ENCODE results near the gene CRTAC1. TPM values are rescaled to one million over a fixed set of nuclear protein-coding genes. Genes with fewer than 3 reads are reported as not detected.

CRTAC1 gene
- total RNA-seq, 1 experiment from 2014 or later = not detected

DNA sequence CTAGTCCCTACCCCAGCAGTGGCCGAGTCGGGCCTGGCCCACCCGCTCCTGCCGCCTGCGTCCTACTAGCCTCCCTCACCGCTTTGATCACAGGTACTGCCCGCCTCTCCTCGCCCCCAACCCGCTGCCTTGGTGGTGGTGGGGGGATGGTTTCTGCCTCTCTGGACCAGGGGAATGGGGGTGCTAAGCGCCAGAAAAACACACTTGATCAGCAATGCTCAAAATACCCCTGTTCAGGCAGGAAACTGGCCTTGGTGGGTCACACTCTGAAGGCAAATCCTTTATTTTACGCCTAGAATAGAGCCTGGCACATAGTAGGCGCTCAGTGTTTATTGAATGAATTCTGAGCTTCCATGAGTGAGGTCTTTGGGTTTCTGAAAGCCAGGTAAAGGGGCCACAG, 1.0 kb upstream of the CRTAC1 start:
- DNase-seq (ENCODE audit: extremely low read depth, low read depth) = no peak

DNA sequence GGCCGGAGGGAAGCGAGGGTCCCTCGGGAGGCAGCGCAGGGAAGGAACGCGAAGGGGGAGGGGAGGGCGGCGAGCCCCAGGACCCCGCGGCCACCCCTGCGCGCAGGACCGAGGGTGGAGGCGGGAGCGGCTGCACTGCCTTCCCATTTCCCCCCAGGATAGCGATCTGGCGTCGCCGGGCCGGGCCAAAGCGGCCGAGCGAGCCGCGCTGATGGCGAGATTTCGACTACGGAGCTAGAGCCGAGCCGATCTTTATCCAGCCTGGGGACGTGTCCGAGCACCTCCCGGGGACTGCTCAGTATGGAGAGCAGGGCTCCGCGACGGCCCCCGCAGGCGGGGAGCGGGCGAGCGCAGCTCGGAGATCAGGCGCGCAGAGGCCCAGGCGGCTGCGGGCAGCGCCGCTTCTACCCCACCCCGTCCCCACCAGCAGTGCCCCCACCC, 590 bp upstream of the CRTAC1 start:
- DNase-seq (ENCODE audit: extremely low read depth, low read depth) = no peak

DNA sequence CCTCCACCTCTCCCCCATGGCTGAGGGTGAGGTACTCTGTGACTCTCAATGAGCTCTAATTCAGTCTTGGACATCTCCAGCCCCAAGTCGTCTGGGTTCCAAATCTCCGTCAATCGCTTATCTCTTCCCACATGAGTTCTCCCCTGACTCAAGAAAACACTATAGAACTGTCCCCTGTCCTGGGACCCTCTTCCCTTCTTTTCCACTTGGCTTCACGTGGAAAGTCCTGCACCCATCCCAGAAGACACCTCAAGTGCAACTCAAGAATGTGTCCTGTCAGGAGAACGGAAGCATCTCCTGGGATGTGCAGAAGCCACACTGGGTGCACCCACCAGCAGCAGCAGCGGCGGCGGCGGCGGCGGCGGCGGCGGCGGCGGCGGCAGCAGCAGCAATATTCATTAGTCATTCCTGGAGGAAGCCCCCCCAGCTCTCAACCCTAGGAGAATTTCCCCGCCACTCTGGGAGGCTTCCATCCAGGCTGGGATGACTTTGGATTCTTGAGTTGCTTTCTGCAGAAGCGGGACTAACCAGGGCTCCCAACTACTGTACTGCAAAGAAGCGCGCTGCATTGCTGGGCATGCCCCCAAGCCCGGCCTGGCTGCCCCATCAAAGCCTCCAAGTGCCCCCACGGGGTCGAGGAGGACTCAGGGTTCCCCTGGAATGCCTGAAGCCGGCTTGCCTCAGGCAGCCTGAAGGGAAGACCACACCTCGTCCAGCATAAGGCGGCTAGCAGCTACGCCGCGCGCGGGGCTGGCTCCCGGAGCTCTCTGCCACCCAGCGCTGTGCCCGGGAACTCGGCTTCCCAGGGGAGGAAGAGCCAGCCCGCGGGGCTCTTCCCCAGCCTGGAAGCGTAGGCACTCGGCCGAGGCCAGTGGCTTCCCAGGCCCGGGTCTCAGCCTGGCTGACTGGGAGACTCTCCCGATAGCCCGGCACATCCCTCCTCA, 1.0 kb downstream of the CRTAC1 start:
- DNase-seq (ENCODE audit: extremely low read depth, low read depth) = no peak

DNA sequence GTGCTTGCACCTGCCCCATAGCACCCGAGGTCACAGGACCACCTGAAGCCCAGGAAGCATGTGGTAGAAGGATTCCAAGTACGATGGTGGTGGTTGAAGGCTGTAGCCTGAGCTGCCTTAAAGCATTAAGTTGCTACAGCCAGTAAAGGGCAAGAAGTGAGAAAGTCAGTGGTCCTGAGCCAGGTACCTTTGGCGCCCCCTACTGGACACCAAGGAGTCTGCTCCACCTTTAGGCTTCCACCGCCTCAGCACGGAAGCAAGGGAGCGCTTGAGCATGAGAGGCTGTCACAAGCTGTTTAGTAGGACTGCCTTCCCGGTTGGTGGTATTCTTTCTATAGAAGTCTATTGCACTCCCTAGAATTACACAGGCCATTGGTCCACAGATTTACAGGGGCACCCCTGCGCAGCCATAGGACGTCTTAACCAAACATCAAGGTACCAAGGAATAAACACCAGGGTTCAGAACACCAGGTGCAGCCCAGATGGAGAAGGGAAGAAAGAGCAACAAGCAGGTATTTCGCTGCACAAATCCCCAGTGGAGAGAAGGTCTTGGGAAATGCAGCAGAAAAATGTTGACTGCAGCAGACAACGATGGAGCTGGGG, 2.2 kb downstream of the CRTAC1 start:
- DNase-seq (ENCODE audit: extremely low read depth, low read depth) = peak; percentile 43

DNA sequence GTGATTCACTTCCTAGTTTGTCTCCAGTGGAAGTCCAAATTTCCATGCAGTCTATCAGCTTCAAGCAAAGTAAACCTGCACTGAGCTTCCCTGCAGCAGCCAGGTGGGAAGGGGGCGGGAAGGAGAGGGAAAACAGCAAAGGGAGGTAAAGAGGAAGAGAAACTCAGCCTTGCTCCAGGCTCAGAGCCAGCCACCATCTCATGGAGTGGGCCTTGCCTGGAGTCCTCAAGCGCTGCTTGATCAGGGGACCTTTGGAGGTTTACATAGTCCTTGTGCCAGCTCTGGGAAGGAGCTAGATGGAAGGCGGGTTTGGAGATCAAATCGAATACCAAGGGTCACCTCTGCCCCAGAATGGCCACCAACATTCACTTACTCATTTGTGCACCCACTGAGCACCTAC, 7.4 kb downstream of the CRTAC1 start:
- DNase-seq (ENCODE audit: extremely low read depth, low read depth) = no peak

DNA sequence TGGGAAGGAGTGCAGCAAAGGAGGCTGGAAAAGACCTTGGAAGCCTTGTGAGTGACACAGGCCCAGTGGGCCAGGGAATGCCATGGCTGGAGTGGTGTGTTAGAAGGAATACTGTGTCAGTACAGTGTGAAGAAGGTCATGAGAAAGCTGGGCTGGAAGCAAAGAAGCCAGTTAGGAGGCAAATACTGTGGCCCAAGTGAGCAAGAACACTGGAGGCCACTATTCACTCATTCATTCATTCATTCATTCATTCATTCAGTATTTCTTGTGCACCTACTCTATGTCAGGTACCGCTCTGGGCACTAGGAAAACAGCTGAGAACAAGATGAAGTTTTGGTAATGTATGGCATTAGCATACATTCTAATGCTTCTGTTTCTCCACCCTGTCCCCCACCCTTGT, 9.6 kb downstream of the CRTAC1 start:
- no peak for DNase-seq (ENCODE audit: extremely low read depth, low read depth)

DNA sequence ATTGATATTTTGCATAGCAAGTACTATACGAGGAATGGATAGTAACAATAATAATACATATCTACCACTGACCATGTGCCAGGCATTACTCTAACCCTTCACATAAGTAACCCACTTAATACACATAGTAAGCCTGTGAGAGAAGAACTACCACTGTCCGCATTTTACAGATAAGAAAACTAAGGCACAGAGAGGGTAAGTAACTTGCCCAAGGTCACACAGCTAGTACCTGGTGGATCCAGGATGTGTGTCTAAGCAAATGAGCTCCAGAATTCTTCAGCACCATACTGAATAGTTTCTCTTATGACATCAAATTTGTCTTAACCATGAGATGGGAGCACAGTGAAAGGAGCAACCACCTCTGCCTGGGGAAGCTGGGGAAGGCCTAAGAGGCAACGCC, 10.2 kb downstream of the CRTAC1 start:
- DNase-seq (ENCODE audit: extremely low read depth, low read depth) = no peak

DNA sequence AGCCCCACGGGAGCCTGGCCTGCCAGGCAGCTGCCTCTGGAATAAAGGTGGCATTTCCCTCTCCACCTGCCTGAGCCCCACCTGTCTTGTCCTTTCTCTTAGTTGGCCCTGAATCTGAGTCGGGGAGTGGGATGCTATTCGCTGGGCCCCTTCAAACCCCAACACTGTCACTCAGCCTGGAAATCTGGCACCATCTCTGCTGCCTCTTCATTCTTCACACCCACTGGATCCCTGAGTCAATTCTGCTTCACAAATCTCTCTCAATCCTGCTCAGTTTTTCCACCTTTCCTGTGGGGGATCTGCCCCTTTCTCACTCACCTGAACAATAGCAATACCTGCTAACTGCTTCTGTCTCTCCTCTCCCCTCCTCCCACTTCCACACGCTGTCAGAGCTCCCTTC, 10.6 kb downstream of the CRTAC1 start:
- DNase-seq (ENCODE audit: extremely low read depth, low read depth) = no peak

DNA sequence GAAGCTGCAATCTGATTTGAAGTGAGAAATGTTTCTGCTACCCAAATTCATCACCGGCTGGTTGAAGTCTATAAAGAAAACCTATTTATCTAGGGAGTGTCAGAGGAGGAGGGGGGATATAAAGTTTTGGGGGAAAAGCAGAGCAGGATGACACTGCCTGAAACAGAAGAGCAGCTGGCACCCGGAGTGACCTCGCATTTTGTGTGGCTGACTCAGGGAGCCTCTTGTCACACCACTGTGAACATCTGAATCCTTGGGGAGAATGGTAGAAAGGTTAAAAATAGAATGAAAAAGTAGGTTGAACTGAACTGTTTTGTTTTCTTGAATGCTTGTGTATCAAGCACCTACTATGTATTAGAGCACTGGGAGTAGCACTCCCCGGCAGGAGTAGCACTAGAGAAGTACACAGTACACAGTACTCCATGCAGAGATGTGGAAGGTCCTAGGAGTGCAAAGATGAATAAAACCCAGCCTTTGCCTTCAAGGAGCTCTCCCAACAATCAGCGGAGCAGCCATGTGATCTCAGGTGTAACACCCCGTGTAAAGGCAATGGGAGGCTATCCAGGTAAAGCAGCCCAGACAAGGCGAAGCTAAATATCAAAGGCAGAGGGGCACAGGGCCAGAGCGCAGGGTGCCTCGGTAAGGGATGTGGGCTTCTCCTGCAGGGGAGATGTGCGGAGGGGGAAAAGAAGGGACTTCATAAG, 13.5 kb downstream of the CRTAC1 start:
- DNase-seq (ENCODE audit: extremely low read depth, low read depth) = no peak

DNA sequence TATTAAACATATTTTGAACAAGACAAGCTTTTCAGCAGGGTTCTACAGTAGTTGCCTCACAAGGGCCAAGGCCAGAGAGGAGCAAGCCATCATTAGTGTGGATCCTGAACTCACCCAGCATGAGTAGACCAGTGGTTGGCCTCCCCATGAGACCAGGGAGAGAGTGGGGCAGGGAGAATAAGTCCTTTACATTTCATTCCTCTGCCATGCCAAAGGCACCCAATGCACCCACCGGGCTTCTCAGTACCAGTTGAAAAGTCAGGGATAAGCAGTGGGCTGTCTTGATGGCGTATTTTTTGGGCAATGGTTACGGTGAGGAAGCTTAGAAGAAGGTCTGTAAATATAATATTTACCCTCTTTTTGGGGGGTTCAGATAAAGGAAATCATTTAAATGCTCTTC, 16.6 kb downstream of the CRTAC1 start:
- no peak for DNase-seq (ENCODE audit: extremely low read depth, low read depth)

DNA sequence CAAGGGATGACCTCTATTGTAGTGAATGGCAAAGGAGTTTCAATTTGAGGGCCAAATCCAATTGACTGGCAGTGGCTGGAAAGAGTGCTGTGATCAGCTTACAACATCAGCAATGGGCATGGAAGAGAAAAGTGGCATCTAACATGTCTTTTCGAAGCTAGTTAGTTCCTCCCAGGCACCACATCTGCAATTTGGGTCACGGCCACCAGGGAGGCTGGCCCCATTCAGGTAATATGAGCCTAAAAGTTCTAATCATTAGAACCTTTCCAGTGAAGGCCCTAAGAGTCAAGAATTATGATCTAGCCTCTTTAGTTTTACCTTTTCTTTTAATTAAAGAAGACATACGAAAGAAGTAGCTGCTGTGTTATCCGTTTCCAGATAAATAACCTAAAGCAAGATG, 17.3 kb downstream of the CRTAC1 start:
- no peak for DNase-seq (ENCODE audit: extremely low read depth, low read depth)

DNA sequence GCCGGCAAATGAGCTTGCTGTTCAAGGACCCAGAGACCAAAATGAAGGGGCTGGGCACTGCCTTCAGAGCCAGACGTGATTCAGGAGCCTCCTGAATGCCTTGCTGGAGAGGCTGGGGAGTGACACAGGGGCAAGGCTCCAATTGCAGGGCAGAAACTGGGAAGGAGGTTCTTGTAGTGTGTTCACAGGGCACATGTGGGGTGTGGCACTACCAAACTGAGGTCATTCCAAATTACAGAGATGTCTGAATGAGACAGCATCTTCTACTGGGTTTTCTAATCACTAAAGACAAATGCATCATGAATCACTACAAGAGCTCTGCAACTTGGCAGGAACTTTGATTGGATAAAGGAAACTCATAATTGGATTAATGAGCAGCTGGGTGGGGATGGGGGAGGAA, 17.8 kb downstream of the CRTAC1 start:
- no peak for DNase-seq (ENCODE audit: extremely low read depth, low read depth)

DNA sequence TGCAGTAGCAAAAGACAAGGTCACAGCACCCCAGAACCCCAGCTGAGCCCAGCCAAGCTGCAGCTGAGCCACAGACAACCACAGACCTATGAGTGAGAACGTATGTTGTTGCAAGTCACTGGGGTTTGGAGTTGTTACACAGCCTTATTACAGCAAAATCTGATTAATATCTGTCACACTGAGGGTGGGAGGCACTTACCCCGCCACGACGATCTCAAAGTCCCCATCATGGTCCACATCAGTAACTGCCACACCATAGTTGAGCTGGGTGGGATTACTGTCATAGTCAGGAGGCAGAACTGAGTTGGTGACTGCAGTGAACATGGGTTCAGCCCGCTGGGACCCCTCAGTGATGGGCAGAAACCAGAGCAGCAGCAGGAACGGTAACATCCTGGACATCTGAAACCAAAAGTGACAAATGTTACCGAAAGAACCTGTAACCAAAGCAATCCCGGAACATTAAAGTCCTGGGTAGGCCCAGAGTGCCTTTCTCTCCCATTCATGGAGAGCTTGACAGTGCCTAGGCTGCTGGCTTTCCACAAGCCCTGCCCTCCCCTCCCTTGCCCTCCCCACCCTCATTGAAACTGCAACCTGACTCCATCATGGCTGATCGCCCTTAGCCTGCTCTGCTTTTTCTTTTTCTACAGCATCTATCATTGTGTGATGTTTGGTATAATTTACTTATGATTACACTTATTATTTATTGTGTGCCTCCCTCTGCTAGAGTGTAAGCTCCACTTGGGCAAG, 19.3 kb downstream of the CRTAC1 start:
- DNase-seq (ENCODE audit: extremely low read depth, low read depth) = no peak

DNA sequence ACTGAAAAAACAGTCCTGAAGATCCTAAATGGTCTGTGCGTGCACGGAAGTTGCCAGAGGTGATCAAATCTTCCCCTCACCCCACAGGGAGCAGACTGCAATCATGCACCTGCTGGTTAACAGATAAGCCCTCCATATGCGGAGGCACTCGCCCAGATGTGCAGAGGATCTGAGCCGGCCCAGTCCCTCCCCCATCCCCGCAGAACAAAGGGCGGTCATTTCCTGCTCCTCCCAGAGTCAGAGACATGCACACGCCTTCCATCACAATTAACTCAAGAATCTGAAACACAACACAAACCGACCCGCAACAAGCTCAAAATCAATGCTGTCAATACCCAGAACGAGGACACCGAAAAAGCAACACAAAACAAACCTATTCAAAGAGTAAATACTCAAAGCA, 24.2 kb downstream of the CRTAC1 start:
- DNase-seq (ENCODE audit: extremely low read depth, low read depth) = no peak

DNA sequence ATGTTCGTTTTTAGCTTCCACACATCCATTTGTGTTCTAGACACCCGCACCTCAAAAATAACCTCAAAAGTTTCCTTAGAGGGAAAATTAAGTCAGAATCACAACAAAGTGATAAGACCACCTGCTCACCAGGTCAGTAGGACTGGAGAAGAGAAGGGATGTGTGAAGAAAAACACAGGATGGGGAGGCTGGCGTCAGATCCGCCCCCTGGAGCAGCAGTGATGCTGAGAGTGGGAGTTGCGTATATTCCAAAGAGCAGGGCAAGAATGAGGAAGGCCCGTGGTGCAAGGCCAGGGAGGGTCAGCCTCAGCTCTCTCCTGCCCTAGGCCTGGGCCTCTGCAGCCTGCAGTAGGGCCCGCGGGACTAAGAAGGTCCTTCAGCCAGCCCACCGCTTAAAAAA, 28.7 kb downstream of the CRTAC1 start:
- no peak for DNase-seq (ENCODE audit: extremely low read depth, low read depth)

DNA sequence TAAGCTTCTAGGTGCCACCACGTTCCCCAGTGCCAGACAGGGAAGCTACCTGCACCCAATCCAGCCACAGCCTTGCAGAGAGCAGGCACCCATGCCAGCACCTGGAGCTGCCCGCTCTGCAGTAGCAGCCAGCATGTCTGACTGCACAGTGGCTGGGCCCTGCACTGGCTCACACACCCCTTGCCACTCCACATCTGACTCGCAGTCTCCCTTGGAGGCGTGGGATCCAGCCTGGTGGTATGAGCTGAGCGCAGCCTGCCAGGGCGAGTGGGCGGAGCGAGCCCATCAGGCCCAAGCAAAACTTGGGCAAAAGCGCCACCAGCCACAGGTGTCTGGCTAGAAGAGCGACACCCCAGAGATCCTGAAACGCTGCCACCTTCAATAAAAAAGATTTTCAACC, 30.1 kb downstream of the CRTAC1 start:
- no peak for DNase-seq (ENCODE audit: extremely low read depth, low read depth)

DNA sequence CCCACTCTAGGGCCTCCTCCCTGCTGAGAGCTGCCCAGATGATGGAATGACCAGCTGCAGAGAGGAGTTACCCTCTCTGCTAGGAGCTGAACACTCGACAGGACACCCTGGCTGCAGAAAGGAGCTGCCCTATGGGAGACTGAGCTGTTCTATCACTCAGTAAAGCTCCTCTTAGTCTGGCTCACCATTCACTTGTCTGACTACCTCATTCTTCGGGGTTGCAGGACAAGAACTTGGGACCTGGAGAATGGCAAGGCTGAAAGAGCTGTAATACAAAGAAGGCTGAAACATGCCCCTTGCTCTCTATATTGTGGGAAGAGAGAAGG, 30.5 kb downstream of the CRTAC1 start:
- no peak for DNase-seq (ENCODE audit: extremely low read depth, low read depth)

DNA sequence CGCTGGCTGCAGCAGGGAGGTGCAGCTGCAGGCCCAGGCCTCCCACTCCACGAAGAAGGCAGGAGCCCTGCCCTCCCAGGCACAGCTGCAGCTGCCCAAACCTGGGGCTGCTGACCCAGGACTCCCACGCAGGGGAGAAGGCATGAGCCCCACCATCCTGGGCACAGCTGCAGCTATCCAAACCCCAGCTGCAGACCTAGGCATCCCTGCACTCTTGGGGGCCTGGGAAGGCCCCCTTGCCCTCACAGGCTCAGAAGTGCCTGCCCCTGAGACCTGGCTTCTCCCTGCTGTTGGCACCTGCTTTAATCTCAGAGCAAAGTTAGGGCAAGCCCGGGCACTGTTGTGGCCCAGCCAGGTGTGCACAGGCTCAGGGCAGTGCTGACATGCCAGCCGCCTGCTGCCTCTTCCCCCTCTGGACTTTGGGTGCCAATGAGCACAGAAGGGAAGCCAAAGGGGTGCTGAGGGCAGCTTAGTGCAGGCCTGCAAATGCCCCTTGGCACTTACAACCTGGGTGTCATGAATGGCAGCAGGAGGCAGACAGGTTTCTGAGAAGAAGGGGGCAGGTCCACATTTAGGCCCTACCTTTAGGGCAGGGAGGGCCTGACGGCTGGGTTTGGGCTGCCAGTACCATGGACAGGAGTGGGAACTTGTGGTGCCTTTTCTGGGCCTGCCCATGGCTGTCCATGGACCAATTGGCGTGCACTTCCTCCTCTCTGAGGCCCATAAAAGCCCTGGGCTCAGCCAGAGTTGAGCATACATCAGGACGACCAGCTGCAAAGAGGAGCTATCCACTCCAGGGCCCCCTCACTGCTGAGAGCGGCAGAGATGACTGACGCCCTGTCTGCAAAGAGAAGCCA, 31.1 kb downstream of the CRTAC1 start:
- DNase-seq (ENCODE audit: extremely low read depth, low read depth) = no peak

DNA sequence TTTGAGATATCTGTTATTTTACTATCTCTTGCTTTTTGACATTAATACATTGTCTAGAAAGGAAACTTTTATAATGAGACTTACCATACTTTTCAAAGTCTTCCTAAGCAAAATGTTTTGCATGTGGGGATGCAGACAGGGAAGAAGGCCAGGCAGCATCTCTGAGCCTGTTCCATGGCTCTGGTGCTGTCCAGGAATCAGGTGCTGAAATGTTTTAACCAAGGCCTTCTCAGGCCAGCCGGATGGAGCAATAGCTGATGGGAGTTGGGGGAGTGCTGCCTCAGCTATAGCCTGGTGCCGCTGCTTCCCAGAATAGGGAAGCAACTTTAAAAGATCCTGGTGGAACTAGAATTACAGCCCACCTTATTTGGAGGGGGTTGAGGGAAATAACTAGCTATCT, 38.5 kb downstream of the CRTAC1 start:
- peak; percentile 33 for DNase-seq (ENCODE audit: extremely low read depth, low read depth)

DNA sequence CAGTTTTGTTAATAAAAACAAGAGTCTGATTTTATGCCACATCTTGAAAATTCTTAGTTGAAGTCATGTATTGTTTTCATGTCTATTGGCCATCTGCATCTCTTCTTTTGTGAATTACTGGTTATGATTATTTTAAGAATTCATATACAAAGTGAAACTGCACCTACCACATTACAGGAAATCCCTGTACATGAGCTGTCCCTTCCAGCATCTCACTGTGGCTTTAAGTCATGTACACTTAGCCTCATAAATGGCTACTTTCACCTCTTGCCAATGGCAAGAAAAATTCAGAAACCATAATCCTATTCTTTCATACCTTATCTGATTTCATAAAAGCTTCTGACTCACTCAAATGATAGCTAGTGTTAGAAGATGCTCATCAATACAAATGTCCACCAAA, 48.6 kb downstream of the CRTAC1 start:
- DNase-seq (ENCODE audit: extremely low read depth, low read depth) = no peak
